IMR-90 (cell line): ENCODE measurements around the gene DDI2.

ENCODE experiments used
- CEBPB ChIP-seq: IDR thresholded peaks from 2 replicates; pipeline ENCODE4 v1.6.1; 2012; ENCODE audit warnings: low read depth, low read length, improper control_type of control experiment
- CTCF ChIP-seq: conservative IDR thresholded peaks from 2 replicates; pipeline ENCODE4 v1.5.1; 2012; ENCODE audit warnings: mild to moderate bottlenecking, low read depth, low read length, improper control_type of control experiment
- ELK1 ChIP-seq: fragments of 150-350 bp; IDR thresholded peaks from 2 replicates; pipeline ENCODE4 v1.6.1; 2016; ENCODE audit warnings: low read depth, mild to moderate bottlenecking, low read length, moderate library complexity, borderline replicate concordance
- SMC3 ChIP-seq: fragments of 150-350 bp; IDR thresholded peaks from 2 replicates; pipeline ENCODE4 v1.6.1; 2016; ENCODE audit warnings: low read depth, mild to moderate bottlenecking, antibody characterized with exemption, low read length, moderate library complexity

GRCh38 chr1:15682936-15683341, 65.7 kb downstream of the DDI2 start:
- TF ChIP-seq SMC3 (no peak), CTCF (no peak), CEBPB (no peak), ELK1 (no peak)
